ENCODE data around the gene TNP2.
A peak's percentile ranks its signal among the peaks of the same experiment; 100 is the strongest.

Gene TNP2

GRCh38 chr16:11268921-11269375 lies at the start of gene TNP2:
TSS of gene TNP2 (minus strand) at chr16:11269325. CDS start at chr16:11269262, 63 bp downstream.
- DNase-seq, result no peak

- DNase-seq, result no peak
Observed at GRCh38 chr16:11318817-11319216, 49.7 kb upstream of the TNP2 start.

- no peak for DNase-seq
Observed at GRCh38 chr16:11316331-11317015, 47.3 kb upstream of the TNP2 start.

- DNase-seq, result no peak
Observed at GRCh38 chr16:11315510-11315909, 46.4 kb upstream of the TNP2 start.

- no peak for DNase-seq
Observed at GRCh38 chr16:11314309-11314894, 45.3 kb upstream of the TNP2 start.

- no peak for DNase-seq
Observed at GRCh38 chr16:11313493-11314308, 44.6 kb upstream of the TNP2 start.

GRCh38 chr16:11312718-11313492 lies 43.8 kb upstream of the TNP2 start:
- DNase-seq, result no peak

- DNase-seq, result no peak
Observed at GRCh38 chr16:11310997-11311561, 42.0 kb upstream of the TNP2 start.

GRCh38 chr16:11310634-11310977 lies 41.5 kb upstream of the TNP2 start:
- no peak for DNase-seq

GRCh38 chr16:11309895-11310633 lies 40.9 kb upstream of the TNP2 start:
- no peak for DNase-seq

- no peak for DNase-seq
Observed at GRCh38 chr16:11308493-11309283, 39.6 kb upstream of the TNP2 start.

GRCh38 chr16:11307639-11308492 lies 38.7 kb upstream of the TNP2 start:
- DNase-seq, result no peak

- DNase-seq, result no peak
Observed at GRCh38 chr16:11306997-11307638, 38.0 kb upstream of the TNP2 start.

GRCh38 chr16:11306381-11306780 lies 37.3 kb upstream of the TNP2 start:
- DNase-seq, result no peak

- DNase-seq, result no peak
Observed at GRCh38 chr16:11303405-11304138, 34.4 kb upstream of the TNP2 start.

GRCh38 chr16:11302977-11303376 lies 33.9 kb upstream of the TNP2 start:
- DNase-seq, result peak; percentile 23

- DNase-seq, result no peak
Observed at GRCh38 chr16:11301645-11302501, 32.7 kb upstream of the TNP2 start.

GRCh38 chr16:11300560-11300892 lies 31.4 kb upstream of the TNP2 start:
- no peak for DNase-seq
